Glomerular visceral epithelial cell (primary cell): Measurements from ENCODE around the gene C14orf93.
"Not testable (repeated sequence)": the region's sequence is repeated elsewhere in the genome, so short reads cannot be mapped to it uniquely, and the experiment has no call there.

Source experiments
- DNase-seq: peaks from one replicate; pipeline ENCODE4 v3.0.0-alpha.2; 2016; ENCODE audit errors: extremely low spot score

The C14orf93 gene

GRCh38 chr14:23021434-23021833 lies 11.5 kb upstream of the C14orf93 start:
- no peak for DNase-seq

- DNase-seq, result no peak
These were observed 10.5 kb upstream of the C14orf93 start for GRCh38 chr14:23020143-23021128.

DNA sequence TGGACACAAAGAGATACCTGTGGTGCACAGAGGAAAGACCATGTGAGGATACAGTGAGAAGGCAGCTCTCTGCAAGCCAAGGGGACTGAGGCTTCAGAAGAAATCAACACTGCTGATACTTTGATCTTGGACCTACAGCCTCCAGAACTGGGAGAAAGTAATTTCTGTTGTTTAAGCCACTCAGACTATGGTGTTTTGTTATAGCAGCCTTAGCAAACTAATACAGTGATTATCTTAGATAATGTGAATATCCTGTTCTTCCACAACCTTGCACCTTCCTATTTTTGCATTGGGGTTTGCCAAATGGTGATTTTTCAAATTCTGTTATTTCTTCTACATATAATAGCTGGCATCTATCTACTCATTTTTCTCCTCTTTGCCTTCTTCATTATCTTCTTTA lies 8.2 kb upstream of the C14orf93 start:
- DNase-seq, result no peak

- DNase-seq, result no peak
These were observed 7.1 kb upstream of the C14orf93 start for GRCh38 chr14:23017091-23017490.

- no peak for DNase-seq
These were observed 5.7 kb upstream of the C14orf93 start for GRCh38 chr14:23015618-23016017.

GRCh38 chr14:23013749-23014054 lies 3.8 kb upstream of the C14orf93 start:
- not testable (repeated sequence) for DNase-seq

DNA sequence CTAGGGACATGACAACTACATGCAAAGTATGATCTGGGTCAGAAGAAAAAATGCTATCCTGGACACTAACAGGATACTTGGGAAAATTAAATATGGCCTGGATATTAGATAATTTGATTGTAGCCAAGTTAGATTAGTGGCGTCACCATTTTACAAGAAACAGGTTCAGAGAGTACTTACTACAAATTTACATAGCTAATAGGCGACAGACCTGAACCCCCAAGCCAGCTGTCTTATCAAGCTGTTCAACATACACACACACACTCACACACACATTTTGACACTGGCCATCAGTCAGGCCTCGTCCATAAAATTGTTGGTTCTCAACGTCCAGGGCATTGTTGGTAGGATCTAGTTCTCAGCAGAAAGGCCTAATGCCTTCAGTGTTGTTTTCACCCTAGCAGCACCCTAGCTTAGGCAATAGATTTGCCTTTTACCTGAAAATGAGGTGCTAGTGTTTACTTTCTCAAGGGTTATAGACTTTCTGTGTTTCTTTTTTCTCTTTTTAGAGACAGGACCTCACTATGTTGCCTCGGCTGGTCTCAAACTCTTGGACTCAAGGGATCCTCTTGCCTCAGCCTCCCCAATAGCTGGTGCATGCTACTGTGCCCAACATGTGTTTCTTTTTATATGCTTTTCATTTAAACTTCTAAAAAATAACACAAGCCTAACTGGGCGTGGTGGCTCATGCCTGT lies 3.3 kb upstream of the C14orf93 start:
- DNase-seq, result no peak

- DNase-seq, result no peak
These were observed 432 bp downstream of the C14orf93 start for GRCh38 chr14:23009483-23009938.

DNA sequence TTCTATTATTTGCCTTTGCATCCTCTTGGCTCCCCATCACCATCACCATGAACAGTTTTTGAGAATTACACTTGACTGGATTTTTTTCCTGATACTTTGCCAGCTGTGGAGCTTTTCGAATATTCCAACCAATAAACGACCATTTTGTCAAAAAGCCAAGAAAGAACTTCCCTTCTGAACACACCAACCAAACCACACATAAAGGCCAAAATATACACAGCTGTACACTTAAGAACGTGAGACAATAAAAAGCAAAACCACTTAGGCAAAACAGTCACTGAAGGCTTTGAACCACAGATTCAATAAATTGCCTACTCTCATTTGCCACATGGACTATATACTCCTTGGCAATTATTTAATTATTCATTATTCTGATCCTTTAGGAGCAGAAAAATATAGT lies 1.1 kb downstream of the C14orf93 start:
- DNase-seq, result no peak

- peak; percentile 98 for DNase-seq
These were observed 3.2 kb downstream of the C14orf93 start for GRCh38 chr14:23006544-23007419.

DNA sequence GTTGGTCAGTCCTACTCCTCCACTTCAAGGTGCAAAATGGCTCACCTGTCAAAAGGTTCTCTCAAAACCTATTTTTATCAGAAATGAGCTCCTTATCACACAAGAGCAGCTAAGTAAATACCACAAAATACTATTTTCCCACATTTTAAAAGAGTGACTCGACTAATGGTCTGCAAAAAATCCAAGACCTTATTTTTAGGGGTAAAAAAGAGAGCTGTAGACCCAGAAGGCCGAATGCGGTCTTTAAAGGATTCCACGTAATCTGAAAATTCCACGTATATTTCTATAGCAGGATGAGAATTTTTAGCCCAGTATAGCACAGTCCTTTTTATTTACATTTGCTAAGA lies 3.8 kb downstream of the C14orf93 start:
- DNase-seq, result no peak

GRCh38 chr14:23005451-23006187 lies 4.3 kb downstream of the C14orf93 start:
- DNase-seq, result no peak

DNA sequence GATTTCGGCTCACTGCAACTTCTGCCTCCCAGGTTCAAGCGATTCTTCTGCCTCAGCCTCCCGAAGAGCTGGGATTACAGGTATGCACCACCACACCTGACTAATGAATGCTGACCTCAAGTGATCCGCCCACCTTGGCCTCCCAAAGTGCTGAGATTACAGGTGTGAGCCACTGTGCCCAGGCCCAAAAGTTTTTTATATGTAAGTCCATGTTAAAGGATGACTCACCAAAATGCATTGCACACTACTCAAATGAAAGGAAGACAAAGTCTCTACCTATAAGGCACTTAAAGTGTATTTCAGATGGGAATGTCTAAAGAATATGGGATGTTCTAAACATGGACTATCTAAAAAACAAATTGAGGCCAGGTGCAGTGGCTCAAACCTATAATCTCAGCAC lies 5.7 kb downstream of the C14orf93 start:
- DNase-seq, result not testable (repeated sequence)

GRCh38 chr14:23002592-23002991 lies 7.4 kb downstream of the C14orf93 start:
- DNase-seq, result no peak

- no peak for DNase-seq
These were observed 9.1 kb downstream of the C14orf93 start for GRCh38 chr14:23000860-23001259.

- no peak for DNase-seq
These were observed 11.5 kb downstream of the C14orf93 start for GRCh38 chr14:22998329-22999012.

- no peak for DNase-seq
These were observed 12.1 kb downstream of the C14orf93 start for GRCh38 chr14:22997676-22998323.

- no peak for DNase-seq
These were observed 12.9 kb downstream of the C14orf93 start for GRCh38 chr14:22996768-22997654.

- no peak for DNase-seq
These were observed 13.9 kb downstream of the C14orf93 start for GRCh38 chr14:22995889-22996625.
